Measurements from ENCODE around the gene CDC5L.

The CDC5L gene

GRCh38 chr6:44487002-44487401, 99.5 kb downstream of the CDC5L start:
- DNase-seq (ENCODE audit: low read depth, low spot score), result no peak
- H3K4me3 ChIP-seq (ENCODE audit: low read length), result no peak overlapping the region

- DNase-seq (ENCODE audit: low read depth, low spot score), result no peak
- H3K4me3 ChIP-seq (ENCODE audit: low read length), result no peak overlapping the region
Observed at GRCh38 chr6:44487586-44487985, 100.1 kb downstream of the CDC5L start.

- no peak overlapping the region for H3K4me3 ChIP-seq (ENCODE audit: low read length)
- DNase-seq (ENCODE audit: low read depth, low spot score), result no peak
Observed at GRCh38 chr6:44489910-44490604, 102.6 kb downstream of the CDC5L start.

GRCh38 chr6:44493132-44493531, 105.6 kb downstream of the CDC5L start:
- no peak overlapping the region for H3K4me3 ChIP-seq (ENCODE audit: low read length)
- no peak for DNase-seq (ENCODE audit: low read depth, low spot score)

- DNase-seq (ENCODE audit: low read depth, low spot score), result no peak
- no peak overlapping the region for H3K4me3 ChIP-seq (ENCODE audit: low read length)
Observed at GRCh38 chr6:44493593-44493992, 106.1 kb downstream of the CDC5L start.

GRCh38 chr6:44494011-44494501, 106.5 kb downstream of the CDC5L start:
- DNase-seq (ENCODE audit: low read depth, low spot score), result no peak
- no peak overlapping the region for H3K4me3 ChIP-seq (ENCODE audit: low read length)

GRCh38 chr6:44495036-44495901, 107.8 kb downstream of the CDC5L start:
- DNase-seq (ENCODE audit: low read depth, low spot score), result no peak
- no peak overlapping the region for H3K4me3 ChIP-seq (ENCODE audit: low read length)

- H3K4me3 ChIP-seq (ENCODE audit: low read length), result no peak overlapping the region
- no peak for DNase-seq (ENCODE audit: low read depth, low spot score)
Observed at GRCh38 chr6:44496665-44497369, 109.3 kb downstream of the CDC5L start.

GRCh38 chr6:44497807-44498206, 110.3 kb downstream of the CDC5L start:
- DNase-seq (ENCODE audit: low read depth, low spot score), result no peak
- no peak overlapping the region for H3K4me3 ChIP-seq (ENCODE audit: low read length)

GRCh38 chr6:44498436-44498835, 110.9 kb downstream of the CDC5L start:
- H3K4me3 ChIP-seq (ENCODE audit: low read length), result no peak overlapping the region
- DNase-seq (ENCODE audit: low read depth, low spot score), result no peak

GRCh38 chr6:44499609-44500008, 112.1 kb downstream of the CDC5L start:
- H3K4me3 ChIP-seq (ENCODE audit: low read length), result no peak overlapping the region
- DNase-seq (ENCODE audit: low read depth, low spot score), result peak; percentile 10

All from Jurkat, Clone E6-1 (cell line).